ENCODE results near the gene GREB1L. TPM values are rescaled to one million over a fixed set of nuclear protein-coding genes. Genes with fewer than 3 reads are reported as not detected.

GREB1L gene
- total and polyA plus RNA-seq, 12 donors: 0.39 to 4.9 (median 1.3) TPM

DNA sequence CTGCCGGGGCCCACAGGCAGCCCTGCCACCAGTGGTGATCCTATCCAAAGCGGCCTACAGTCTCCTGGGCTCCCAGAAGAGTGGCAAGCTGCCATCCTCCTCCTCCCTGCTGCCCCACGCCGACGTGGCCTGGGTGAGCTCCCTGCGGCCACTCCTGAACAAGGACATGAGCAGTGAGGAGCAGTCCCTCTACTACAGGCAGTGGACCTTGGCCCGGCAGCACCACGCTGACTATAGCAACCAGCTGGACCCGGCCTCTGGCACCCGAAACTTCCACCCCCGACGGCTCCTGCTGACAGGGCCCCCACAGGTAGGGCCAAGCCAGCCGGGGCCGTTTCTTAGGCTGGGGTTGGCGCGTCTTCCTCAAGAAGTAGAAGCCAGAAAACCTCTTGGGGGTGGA is 258.0 kb downstream of the GREB1L start:
- TF ChIP-seq POLR2A (IDR thresholded peaks at IDR 0.05) (no peak), CTCF (IDR thresholded peaks at IDR 0.05) (no peak)
- Histone ChIP-seq H3K4me3 (no peak overlapping the region), H3K36me3 (replicated peaks in 1 of 2) (no peaks in the 10 kb centered on the region), H3K27me3 (no peaks in the 10 kb centered on the region), H3K9me3 (replicated peaks in 1 of 3) (no peaks in the 10 kb centered on the region), H3K4me1 (replicated peaks in 1 of 2) (no peaks in the 10 kb centered on the region), H3K27ac (no peak overlapping the region)
- DNase-seq: no peak
- 92 to 100% (median 95%) methylated on average over 2 to 16 of the region's 16 CpGs for WGBS, 4 donors
- intact Hi-C loops (cut with DNase I): loop anchor here in 1 of 2 donors (10.0 kb wide), 1 partner anchor 295 kb away; no protein-coding TSS in a partner anchor

DNA sequence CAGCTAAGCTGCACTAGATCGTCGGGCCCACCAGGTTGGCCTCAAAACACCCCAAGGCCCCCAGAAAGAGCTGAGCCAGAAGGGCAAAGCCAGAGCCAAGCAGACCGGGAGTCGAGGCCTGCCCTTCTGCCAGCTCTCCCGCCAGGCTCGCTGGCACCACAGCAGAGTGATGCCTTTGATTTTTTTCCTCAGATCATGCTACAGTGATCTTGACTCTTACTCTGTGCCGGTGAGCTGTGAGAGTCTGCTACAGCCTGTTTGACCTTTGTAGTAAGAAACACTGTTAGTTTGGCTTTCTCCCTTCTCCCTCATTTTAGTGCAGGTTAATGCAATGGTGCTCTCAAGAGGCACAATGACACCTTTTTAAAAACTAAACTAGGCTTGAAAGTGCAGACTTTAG is 260.6 kb downstream of the GREB1L start:
- Histone ChIP-seq H3K27ac (no peak overlapping the region), H3K27me3 (no peaks in the 10 kb centered on the region), H3K9me3 (replicated peaks in 1 of 3) (no peaks in the 10 kb centered on the region), H3K4me1 (replicated peaks in 1 of 2) (no peaks in the 10 kb centered on the region), H3K36me3 (replicated peaks in 1 of 2) (no peaks in the 10 kb centered on the region), H3K4me3 (no peak overlapping the region)
- intact Hi-C loops (cut with DNase I): loop anchor here in 1 of 2 donors (10.0 kb wide), 1 partner anchor 298 kb away; no protein-coding TSS in a partner anchor
- WGBS, 4 donors: 67 to 79% (median 77%) methylated on average over 6 to 7 of the region's 7 CpGs
- no peak for TF ChIP-seq POLR2A (IDR thresholded peaks at IDR 0.05)
- TF ChIP-seq CTCF (IDR thresholded peaks at IDR 0.05): no peak
- DNase-seq: no peak

DNA sequence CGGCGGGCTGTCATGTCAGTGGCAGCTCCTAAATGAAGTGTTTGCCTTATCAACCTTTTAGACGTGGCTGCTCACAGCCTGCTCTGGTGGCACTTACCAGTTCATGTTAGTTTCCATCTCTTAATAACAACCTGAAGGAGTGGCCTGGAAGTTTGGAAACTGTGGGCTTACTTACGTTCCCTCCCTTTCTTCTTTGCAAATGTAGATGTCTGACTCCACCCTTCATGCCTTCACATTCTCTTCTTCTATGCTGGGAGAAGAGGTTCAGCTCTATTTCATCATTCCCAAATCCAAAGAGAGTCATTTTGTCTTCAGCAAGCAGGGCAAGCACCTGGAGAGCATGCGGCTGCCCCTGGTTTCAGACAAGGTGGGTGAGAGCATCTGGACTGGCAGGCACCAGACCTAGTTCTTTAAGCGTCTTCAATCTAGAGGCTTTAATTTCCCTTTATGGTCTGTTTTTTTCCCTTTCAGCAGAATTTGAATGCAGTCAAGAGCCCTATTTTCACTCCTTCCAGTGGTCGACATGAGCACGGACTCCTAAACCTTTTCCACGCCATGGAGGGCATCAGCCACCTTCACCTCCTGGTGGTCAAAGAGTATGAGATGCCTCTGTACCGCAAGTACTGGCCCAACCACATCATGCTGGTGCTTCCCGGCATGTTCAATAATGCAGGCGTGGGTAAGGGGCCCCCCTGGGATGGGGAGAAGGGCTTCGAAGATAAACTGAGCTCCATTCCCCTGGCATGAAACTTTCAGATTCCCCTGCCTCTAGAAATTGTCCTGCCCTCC is 266.1 kb downstream of the GREB1L start:
- TF ChIP-seq POLR2A (IDR thresholded peaks at IDR 0.05) (no peak), CTCF (IDR thresholded peaks at IDR 0.05) (no peak)
- WGBS, 4 donors: 89 to 92% (median 89%) methylated on average over 13 of the region's 13 CpGs
- Histone ChIP-seq H3K9me3 (replicated peaks in 1 of 3) (no peaks in the 10 kb centered on the region), H3K4me3 (no peak overlapping the region), H3K4me1 (replicated peaks in 1 of 2) (no peaks in the 10 kb centered on the region), H3K27me3 (no peaks in the 10 kb centered on the region), H3K27ac (no peak overlapping the region), H3K36me3 (replicated peaks in 1 of 2) (no peaks in the 10 kb centered on the region)
- no peak for DNase-seq
- intact Hi-C loops (cut with DNase I): loop anchor here in 1 of 2 donors (10.0 kb wide), 1 partner anchor 303 kb away; no protein-coding TSS in a partner anchor

GRCh38 chr18:21509062-21509461 is 267.0 kb downstream of the GREB1L start:
- 79 to 90% (median 87%) methylated on average over 5 of the region's 5 CpGs for WGBS, 4 donors
- intact Hi-C loops (cut with DNase I): loop anchor here in 1 of 2 donors (10.0 kb wide), 1 partner anchor 304 kb away; no protein-coding TSS in a partner anchor
- no peak for TF ChIP-seq CTCF (IDR thresholded peaks at IDR 0.05)
- TF ChIP-seq POLR2A (IDR thresholded peaks at IDR 0.05): no peak
- no peaks in the 10 kb centered on the region for H3K36me3 ChIP-seq (replicated peaks in 1 of 2)
- no peaks in the 10 kb centered on the region for H3K4me1 ChIP-seq (replicated peaks in 1 of 2)
- no peak for DNase-seq
- H3K27me3 ChIP-seq: no peaks in the 10 kb centered on the region
- no peaks in the 10 kb centered on the region for H3K9me3 ChIP-seq (replicated peaks in 1 of 3)
- H3K27ac ChIP-seq: no peak overlapping the region
- no peak overlapping the region for H3K4me3 ChIP-seq

Measured in adrenal gland (tissue), 12 donors.